GM23248 (cell line): ENCODE measurements around the gene ASB4.

Source experiments
- EZH2 ChIP-seq: fragments of 200-600 bp; sonication (generic); IDR thresholded peaks from 2 replicates; pipeline ENCODE4 v1.6.1; 2018; ENCODE audit warnings: antibody characterized with exemption, mild to moderate bottlenecking; ENCODE audit not compliant: insufficient read depth, poor library complexity, severe bottlenecking
- EZH2phosphoT487 ChIP-seq: fragments of 200-600 bp; sonication (generic); IDR thresholded peaks from 2 replicates; pipeline ENCODE4 v1.6.1; 2018; ENCODE audit warnings: antibody characterized with exemption, moderate library complexity, mild to moderate bottlenecking, low read depth; ENCODE audit not compliant: insufficient read depth

- TF ChIP-seq EZH2phosphoT487 (no peak), EZH2 (no peak)
Measured at GRCh38 chr7:95517458-95517857, 31.7 kb downstream of the ASB4 start.
